HCT116 (cell line): Measurements from ENCODE around the gene MEIS2. TPM values are rescaled to one million over a fixed set of nuclear protein-coding genes. Genes with fewer than 3 reads are reported as not detected.

ENCODE experiments used
- ATAC-seq: fragments of 200-7000 bp; cut with Tn5 transposase; 2 replicates; pipeline ENCODE4 v1.9.1; 2020; ENCODE audit warnings: mild to moderate bottlenecking, moderate library complexity
- BruUV-seq: library from RNA; stranded (reverse); fragments of 400-500 nt; replicated peaks from 2 replicates; lab custom pipeline; 2021; lab: Mats Ljungman, UMichigan
- CTCF ChIA-PET: fragments of 300-600 bp; sonication (Branson Sonifier 250); formaldehyde crosslinking; loops from one replicate; lab custom pipeline; 2021; ENCODE audit warnings: antibody characterized with exemption; lab: Charles Lee
- POLR2A ChIA-PET: fragments of 300-600, 350-600 bp; sonication (Branson Sonifier 250); formaldehyde crosslinking; loops from one replicate; lab custom pipeline; 2021; ENCODE audit warnings: antibody characterized with exemption; lab: Charles Lee
- RAD21 ChIA-PET, 2 experiments: fragments of 300-600 bp; sonication (Branson Sonifier 250); formaldehyde crosslinking; loops; one replicate each; lab custom pipeline; 2023; ENCODE audit warnings: low total read pairs in 2 of 2; ENCODE audit not compliant: uncharacterized antibody in 2 of 2, unreplicated experiment in 2 of 2, low non-redundant PET in 1 of 2; lab: Charles Lee
- DNase-seq: peaks from one replicate; pipeline ENCODE4 v3.0.0-alpha.2; 2010; ENCODE audit warnings: low read depth, low spot score
- H2AFZ ChIP-seq: fragments of 200-600 bp; shearing (Covaris generic), sonication (generic); 2 replicates; pipeline ENCODE4 v1.6.1; 2017; ENCODE audit warnings: low read depth, mixed run types, mixed read lengths, antibody characterized with exemption, low read length; ENCODE audit not compliant: poor library complexity, severe bottlenecking
- H3K27ac ChIP-seq: 2 replicates; pipeline ENCODE4 v1.5.1; 2012; ENCODE audit warnings: low read depth, low read length
- H3K27me3 ChIP-seq: fragments of 200-600 bp; sonication (generic); 2 replicates; pipeline ENCODE4 v1.6.1; 2016; ENCODE audit warnings: mixed run types, low read length, mixed read lengths; ENCODE audit not compliant: insufficient read depth
- H3K36me3 ChIP-seq, 2 experiments: fragments of 200-500 bp in 1 of 2; fragments of 200-600 bp in 1 of 2; sonication (Bioruptor generic) in 1 of 2; sonication (generic) in 1 of 2; 2 replicates each; pipeline versions ENCODE4 v1.5.1 to v1.6.1; 2014 to 2016; ENCODE audit warnings: low read length in 2 of 2, inconsistent platforms in 1 of 2, mixed read lengths in 1 of 2, mixed run types in 1 of 2; ENCODE audit not compliant: insufficient read depth in 2 of 2, control insufficient read depth in 1 of 2
- H3K4me1 ChIP-seq, 2 experiments: fragments of 200-600 bp in 1 of 2; sonication (generic) in 1 of 2; 2 replicates each; pipeline versions ENCODE4 v1.5.1 to v1.6.1; 2012 to 2017; ENCODE audit warnings: low read length in 2 of 2, inconsistent platforms in 1 of 2, mild to moderate bottlenecking in 1 of 2, mixed read lengths in 1 of 2, mixed run types in 1 of 2, moderate library complexity in 1 of 2; ENCODE audit not compliant: insufficient read depth in 2 of 2, control insufficient read depth in 1 of 2
- H3K4me2 ChIP-seq: fragments of 200-600 bp; sonication (generic); 2 replicates; pipeline ENCODE4 v1.6.1; 2017; ENCODE audit warnings: mixed run types, low read length, mixed read lengths
- H3K4me3 ChIP-seq, 2 experiments: fragments of 200-600 bp in 1 of 2; sonication (generic) in 1 of 2; replicated peaks in 1 of 2; 2 replicates each; pipeline ENCODE4 v1.5.1; 2011 to 2016; ENCODE audit warnings: low read length in 2 of 2, control low read depth in 1 of 2, low read depth in 1 of 2, mild to moderate bottlenecking in 1 of 2, mixed read lengths in 1 of 2, mixed run types in 1 of 2
- H3K79me2 ChIP-seq: fragments of 200-600 bp; sonication (generic); 2 replicates; pipeline ENCODE4 v1.6.1; 2017; ENCODE audit warnings: mild to moderate bottlenecking, mixed run types, low read length, moderate library complexity, mixed read lengths; ENCODE audit not compliant: insufficient read depth
- H3K9ac ChIP-seq: fragments of 200-600 bp; sonication (generic); 2 replicates; pipeline ENCODE4 v1.6.1; 2016; ENCODE audit warnings: low read length, mixed read lengths
- H3K9me2 ChIP-seq: fragments of 200-600 bp; sonication (generic), shearing (Covaris generic); 2 replicates; pipeline ENCODE4 v1.6.1; 2017; ENCODE audit warnings: mixed run types, mild to moderate bottlenecking, moderate library complexity; ENCODE audit not compliant: insufficient read depth
- H3K9me3 ChIP-seq, 2 experiments: fragments of 200-500 bp in 1 of 2; fragments of 200-600 bp in 1 of 2; sonication (Bioruptor generic) in 1 of 2; sonication (generic) in 1 of 2; 2 replicates each; pipeline ENCODE4 v1.6.1; 2014 to 2017; ENCODE audit warnings: low read length in 2 of 2, mixed read lengths in 2 of 2, inconsistent platforms in 1 of 2, low read depth in 1 of 2, mild to moderate bottlenecking in 1 of 2, mixed run types in 1 of 2, moderate library complexity in 1 of 2; ENCODE audit not compliant: control insufficient read depth in 1 of 2, insufficient read depth in 1 of 2
- H4K20me1 ChIP-seq: fragments of 200-600 bp; sonication (generic), shearing (Covaris generic); 2 replicates; pipeline ENCODE4 v1.6.1; 2017; ENCODE audit warnings: mixed run types, mild to moderate bottlenecking, moderate library complexity; ENCODE audit not compliant: insufficient read depth
- CEBPB ChIP-seq: IDR thresholded peaks from 2 replicates; pipeline ENCODE4 v1.6.1; 2012; ENCODE audit warnings: low read depth
- EGR1 ChIP-seq: IDR thresholded peaks from 2 replicates; pipeline ENCODE4 v1.6.1; 2012; ENCODE audit warnings: low read depth
- ELF1 ChIP-seq: IDR thresholded peaks from 2 replicates; pipeline ENCODE4 v1.6.1; 2012; ENCODE audit warnings: low read depth, borderline replicate concordance
- EZH2 ChIP-seq: fragments of 200-600 bp; sonication (generic); IDR thresholded peaks from 2 replicates; pipeline ENCODE4 v1.6.1; 2017; ENCODE audit warnings: antibody characterized with exemption, mixed run types
- FOSL1 ChIP-seq: IDR thresholded peaks from 2 replicates; pipeline ENCODE4 v1.6.1; 2012; ENCODE audit warnings: low read depth
- POLR2A ChIP-seq: IDR thresholded peaks from 2 replicates; pipeline ENCODE4 v1.7.0; 2011; ENCODE audit warnings: borderline replicate concordance; ENCODE audit not compliant: insufficient read depth, insufficient read length; ENCODE audit errors: extremely low read depth
- RAD21 ChIP-seq: IDR thresholded peaks from 2 replicates; pipeline ENCODE4 v1.6.1; 2012; ENCODE audit warnings: low read depth, mild to moderate bottlenecking
- SIN3A ChIP-seq: IDR thresholded peaks from 2 replicates; pipeline ENCODE4 v1.6.1; 2012; ENCODE audit warnings: low read depth
- SP1 ChIP-seq: IDR thresholded peaks from 2 replicates; pipeline ENCODE4 v1.6.1; 2012; ENCODE audit warnings: low read depth
- SRF ChIP-seq: IDR thresholded peaks from 2 replicates; pipeline ENCODE4 v1.6.1; 2012; ENCODE audit warnings: low read depth
- TCF7L2 ChIP-seq: IDR thresholded peaks from 2 replicates; pipeline ENCODE4 v1.7.0; 2011; ENCODE audit warnings: borderline replicate concordance, inconsistent platforms; ENCODE audit not compliant: insufficient read depth, insufficient read length; ENCODE audit errors: extremely low read depth
- ZFX ChIP-seq: fragments of 450-650 bp; IDR thresholded peaks from 2 replicates; pipeline ENCODE4 v1.6.1; 2017
- ZNF274 ChIP-seq: fragments of 200-500 bp; sonication (Bioruptor generic); IDR thresholded peaks from 2 replicates; pipeline ENCODE4 v1.6.1; 2014; ENCODE audit warnings: mild to moderate bottlenecking, low read depth, low read length, inconsistent platforms
- intact Hi-C: fragments of 100-400 bp; cut with micrococcal nuclease; formaldehyde crosslinking; loops from 2 replicates; pipeline ENCODE4 v1.10.0; 2022
- total RNA-seq: library from RNA; stranded (reverse); gene quantifications from one replicate; pipeline ENCODE4 v1.2.1, GENCODE V29; 2021; ENCODE audit not compliant: unreplicated experiment
- TF ChIP-seq, protein P1 (sequence below): IDR thresholded peaks from 2 replicates; pipeline ENCODE4 v1.6.1; 2012; ENCODE audit warnings: low read depth
- TF ChIP-seq, protein P2 (sequence below): IDR thresholded peaks from 2 replicates; pipeline ENCODE4 v1.6.1; 2012
- TF ChIP-seq, protein P3 (sequence below): IDR thresholded peaks from 2 replicates; pipeline ENCODE4 v1.6.1; 2012

MEIS2 gene
- total RNA-seq, 1 experiment from 2014 or later: 11.5 TPM

DNA sequence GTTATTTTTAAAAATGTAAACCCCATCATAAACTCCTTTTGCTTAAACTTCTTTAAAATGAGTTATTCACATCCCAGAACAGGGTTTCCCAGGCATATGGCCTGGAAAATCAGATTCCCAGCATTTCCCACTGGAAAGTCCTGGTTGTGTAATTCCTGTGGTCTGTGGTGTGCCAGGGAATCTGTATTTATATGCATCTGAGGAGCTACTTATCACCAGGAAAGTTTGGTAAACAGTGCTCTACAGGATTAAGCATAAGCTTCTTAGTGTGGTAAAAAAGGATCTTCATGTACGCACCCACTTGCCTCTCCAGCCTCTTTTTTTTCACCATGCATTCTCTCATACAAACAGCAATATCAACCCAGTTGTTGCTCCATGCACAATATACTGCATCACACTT is 28.2 kb downstream of the MEIS2 start:
- H2AFZ ChIP-seq: no peak overlapping the region
- ChIA-PET POLR2A (no interaction called here), RAD21 (no interaction called here), CTCF (no interaction called here)
- intact Hi-C loops: no loop called here
- no peak overlapping the region for H3K27ac ChIP-seq
- H3K27me3 ChIP-seq: no peaks in the 10 kb centered on the region
- no peaks in the 10 kb centered on the region for H3K9me2 ChIP-seq
- TF ChIP-seq, protein P1, sequence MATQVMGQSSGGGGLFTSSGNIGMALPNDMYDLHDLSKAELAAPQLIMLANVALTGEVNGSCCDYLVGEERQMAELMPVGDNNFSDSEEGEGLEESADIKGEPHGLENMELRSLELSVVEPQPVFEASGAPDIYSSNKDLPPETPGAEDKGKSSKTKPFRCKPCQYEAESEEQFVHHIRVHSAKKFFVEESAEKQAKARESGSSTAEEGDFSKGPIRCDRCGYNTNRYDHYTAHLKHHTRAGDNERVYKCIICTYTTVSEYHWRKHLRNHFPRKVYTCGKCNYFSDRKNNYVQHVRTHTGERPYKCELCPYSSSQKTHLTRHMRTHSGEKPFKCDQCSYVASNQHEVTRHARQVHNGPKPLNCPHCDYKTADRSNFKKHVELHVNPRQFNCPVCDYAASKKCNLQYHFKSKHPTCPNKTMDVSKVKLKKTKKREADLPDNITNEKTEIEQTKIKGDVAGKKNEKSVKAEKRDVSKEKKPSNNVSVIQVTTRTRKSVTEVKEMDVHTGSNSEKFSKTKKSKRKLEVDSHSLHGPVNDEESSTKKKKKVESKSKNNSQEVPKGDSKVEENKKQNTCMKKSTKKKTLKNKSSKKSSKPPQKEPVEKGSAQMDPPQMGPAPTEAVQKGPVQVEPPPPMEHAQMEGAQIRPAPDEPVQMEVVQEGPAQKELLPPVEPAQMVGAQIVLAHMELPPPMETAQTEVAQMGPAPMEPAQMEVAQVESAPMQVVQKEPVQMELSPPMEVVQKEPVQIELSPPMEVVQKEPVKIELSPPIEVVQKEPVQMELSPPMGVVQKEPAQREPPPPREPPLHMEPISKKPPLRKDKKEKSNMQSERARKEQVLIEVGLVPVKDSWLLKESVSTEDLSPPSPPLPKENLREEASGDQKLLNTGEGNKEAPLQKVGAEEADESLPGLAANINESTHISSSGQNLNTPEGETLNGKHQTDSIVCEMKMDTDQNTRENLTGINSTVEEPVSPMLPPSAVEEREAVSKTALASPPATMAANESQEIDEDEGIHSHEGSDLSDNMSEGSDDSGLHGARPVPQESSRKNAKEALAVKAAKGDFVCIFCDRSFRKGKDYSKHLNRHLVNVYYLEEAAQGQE: no peak
- no peak for TF ChIP-seq SRF
- TF ChIP-seq, protein P2, sequence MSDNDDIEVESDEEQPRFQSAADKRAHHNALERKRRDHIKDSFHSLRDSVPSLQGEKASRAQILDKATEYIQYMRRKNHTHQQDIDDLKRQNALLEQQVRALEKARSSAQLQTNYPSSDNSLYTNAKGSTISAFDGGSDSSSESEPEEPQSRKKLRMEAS: no peak
- no peak for TF ChIP-seq RAD21
- H3K79me2 ChIP-seq: no peaks in the 10 kb centered on the region
- no peak for DNase-seq
- H4K20me1 ChIP-seq: no peaks in the 10 kb centered on the region
- H3K9ac ChIP-seq: no peak overlapping the region
- no peak overlapping the region for H3K4me3 ChIP-seq
- H3K4me2 ChIP-seq: no peak overlapping the region
- no TSS peak for BruUV-seq
- H3K9me3 ChIP-seq: no peaks in the 10 kb centered on the region
- H3K4me1 ChIP-seq: peaks cover 0 to 2% of the 10 kb centered on the region in 2 experiments; a peak in 1 of 4 replicates
- no peaks in the 10 kb centered on the region for H3K36me3 ChIP-seq
- no peak for ATAC-seq

DNA sequence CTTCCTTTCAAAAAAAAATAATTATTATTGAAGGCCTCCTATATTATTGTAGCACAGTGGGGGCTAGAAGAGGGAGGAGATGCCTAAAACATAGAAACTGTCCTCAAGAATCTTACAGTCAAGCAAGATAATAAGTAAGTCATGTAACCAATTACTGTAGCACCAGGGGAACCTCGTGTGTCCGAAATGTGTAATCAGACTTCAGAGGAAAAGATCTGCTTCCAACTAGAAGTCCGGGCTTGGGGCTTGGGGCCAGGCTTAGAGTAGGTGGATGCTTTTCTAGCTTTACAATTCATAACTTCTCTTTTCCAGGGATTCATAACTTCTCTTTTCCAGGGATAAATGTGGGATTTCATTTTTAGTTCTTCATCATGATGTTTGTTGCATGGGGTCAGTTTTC is 29.2 kb downstream of the MEIS2 start:
- Histone ChIP-seq H3K4me3 (no peak overlapping the region), H3K4me1 (peaks cover 0 to 4% of the 10 kb centered on the region in 2 experiments; a peak in 1 of 4 replicates), H3K27ac (no peak overlapping the region), H3K27me3 (no peaks in the 10 kb centered on the region), H3K9me3 (no peaks in the 10 kb centered on the region), H3K79me2 (no peaks in the 10 kb centered on the region), H3K36me3 (no peaks in the 10 kb centered on the region), H3K9ac (no peak overlapping the region), H3K4me2 (no peak overlapping the region), H3K9me2 (no peaks in the 10 kb centered on the region), H4K20me1 (no peaks in the 10 kb centered on the region), H2AFZ (no peak overlapping the region)
- no TSS peak for BruUV-seq
- ChIA-PET POLR2A (no interaction called here), CTCF (no interaction called here), RAD21 (no interaction called here)
- TF ChIP-seq, protein P3, sequence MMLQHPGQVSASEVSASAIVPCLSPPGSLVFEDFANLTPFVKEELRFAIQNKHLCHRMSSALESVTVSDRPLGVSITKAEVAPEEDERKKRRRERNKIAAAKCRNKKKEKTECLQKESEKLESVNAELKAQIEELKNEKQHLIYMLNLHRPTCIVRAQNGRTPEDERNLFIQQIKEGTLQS: no peak
- TF ChIP-seq ELF1 (no peak), EGR1 (no peak), ZNF274 (no peak), ZFX (no peak), POLR2A (no peak), TCF7L2 (no peak), CEBPB (no peak), SRF (no peak), SP1 (no peak), EZH2 (no peak), FOSL1 (no peak), SIN3A (no peak)
- ATAC-seq: no peak
- intact Hi-C loops: no loop called here
- DNase-seq: no peak
